HUES48 (cell line): ENCODE data around the gene CPEB3.

Source experiments
- H3K27ac ChIP-seq: one replicate; pipeline ENCODE4 v1.7.0; 2013; ENCODE audit warnings: low read depth, low read length, inconsistent platforms
- H3K27me3 ChIP-seq: 2 replicates; pipeline ENCODE4 v1.6.1; 2013; ENCODE audit warnings: mild to moderate bottlenecking, low read length; ENCODE audit not compliant: control insufficient read depth, insufficient read depth
- H3K36me3 ChIP-seq: 2 replicates; pipeline ENCODE4 v1.6.1; 2013; ENCODE audit warnings: low read length; ENCODE audit not compliant: control insufficient read depth, insufficient read depth
- H3K4me1 ChIP-seq: 2 replicates; pipeline ENCODE4 v1.6.1; 2013; ENCODE audit warnings: mild to moderate bottlenecking, low read length; ENCODE audit not compliant: control insufficient read depth, insufficient read depth
- H3K4me3 ChIP-seq: 2 replicates; pipeline ENCODE4 v1.5.1; 2013; ENCODE audit warnings: mild to moderate bottlenecking, low read depth, low read length
- H3K9ac ChIP-seq: 2 replicates; pipeline ENCODE4 v1.6.1; 2013; ENCODE audit warnings: mild to moderate bottlenecking, low read depth, low read length, moderate library complexity
- H3K9me3 ChIP-seq: 2 replicates; pipeline ENCODE4 v1.6.1; 2013; ENCODE audit warnings: low read length; ENCODE audit not compliant: control insufficient read depth, insufficient read depth

CPEB3 gene

DNA sequence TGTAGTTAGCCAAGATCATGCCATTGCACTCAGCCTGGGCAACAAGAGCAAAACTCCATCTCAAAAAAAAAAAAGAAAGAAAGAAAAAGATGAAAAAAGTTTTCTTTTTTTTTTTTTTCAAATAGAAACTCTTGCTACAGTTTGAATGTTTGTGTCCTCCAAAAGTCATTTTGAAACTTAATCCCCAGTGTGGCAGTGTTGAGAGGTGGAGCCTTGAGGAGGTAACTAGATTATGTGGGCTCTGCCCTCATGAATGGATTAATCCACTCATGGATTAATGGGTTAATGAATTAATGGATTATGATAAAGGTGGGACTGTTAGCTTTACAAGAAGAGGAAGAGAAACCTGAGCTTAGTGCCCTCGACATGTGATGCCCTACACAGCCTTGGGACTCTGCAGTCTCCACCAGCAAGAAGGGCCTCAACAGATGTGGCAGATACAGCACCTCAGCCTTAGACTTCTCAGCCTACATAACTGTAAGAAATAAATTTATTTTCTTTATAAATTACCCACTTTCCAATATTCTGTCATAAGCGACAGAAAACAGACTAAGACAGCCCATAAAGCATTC, 25.1 kb downstream of the CPEB3 start:
- Histone ChIP-seq H3K27ac (no peak overlapping the region), H3K36me3 (no peaks in the 10 kb centered on the region), H3K9me3 (no peaks in the 10 kb centered on the region), H3K4me3 (no peak overlapping the region), H3K9ac (no peak overlapping the region), H3K27me3 (no peaks in the 10 kb centered on the region), H3K4me1 (no peaks in the 10 kb centered on the region)

DNA sequence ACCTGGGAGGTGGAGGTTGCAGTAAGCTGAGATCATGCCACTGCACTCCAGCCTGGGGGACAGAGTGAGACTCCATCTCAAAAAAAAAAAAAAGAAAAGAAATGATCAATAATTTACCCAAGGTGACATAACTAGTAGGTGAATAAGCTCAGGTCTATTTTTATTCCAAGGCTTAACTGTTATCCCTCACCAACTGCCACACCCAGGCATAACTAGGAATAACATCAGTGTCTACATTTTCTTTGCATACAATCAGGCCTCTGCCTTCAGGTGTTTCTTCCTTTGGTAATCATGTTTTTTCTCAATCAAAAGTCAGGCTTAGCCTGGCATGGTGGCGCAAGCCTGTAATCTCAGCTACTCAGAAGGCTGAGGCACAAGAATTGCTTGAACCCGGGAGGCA, 26.6 kb downstream of the CPEB3 start:
- no peak overlapping the region for H3K4me3 ChIP-seq
- H3K4me1 ChIP-seq = no peaks in the 10 kb centered on the region
- H3K36me3 ChIP-seq = no peaks in the 10 kb centered on the region
- H3K27ac ChIP-seq = no peak overlapping the region
- no peaks in the 10 kb centered on the region for H3K9me3 ChIP-seq
- H3K9ac ChIP-seq = no peak overlapping the region
- no peaks in the 10 kb centered on the region for H3K27me3 ChIP-seq

DNA sequence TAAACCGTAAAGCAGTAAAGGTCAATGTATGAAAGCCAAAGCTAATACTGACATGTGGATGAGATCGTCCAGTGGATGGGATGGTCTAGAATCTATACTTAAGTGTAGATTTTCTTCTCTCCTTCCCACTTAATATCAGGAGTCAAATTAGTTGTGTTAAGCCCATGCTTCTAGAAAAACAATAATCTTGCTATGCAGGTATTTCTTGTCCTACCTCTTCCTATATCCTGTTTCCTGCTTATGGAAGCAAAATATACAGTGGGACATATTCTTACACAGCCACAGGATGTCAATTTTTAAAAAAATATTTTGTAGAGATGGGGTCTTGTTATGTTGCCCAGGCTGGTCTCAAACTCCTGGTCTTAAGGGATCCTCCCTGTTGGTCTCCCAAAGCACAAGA, 27.5 kb downstream of the CPEB3 start:
- Histone ChIP-seq H3K36me3 (no peaks in the 10 kb centered on the region), H3K9ac (no peak overlapping the region), H3K9me3 (no peaks in the 10 kb centered on the region), H3K27ac (no peak overlapping the region), H3K4me1 (no peaks in the 10 kb centered on the region), H3K27me3 (no peaks in the 10 kb centered on the region), H3K4me3 (no peak overlapping the region)

DNA sequence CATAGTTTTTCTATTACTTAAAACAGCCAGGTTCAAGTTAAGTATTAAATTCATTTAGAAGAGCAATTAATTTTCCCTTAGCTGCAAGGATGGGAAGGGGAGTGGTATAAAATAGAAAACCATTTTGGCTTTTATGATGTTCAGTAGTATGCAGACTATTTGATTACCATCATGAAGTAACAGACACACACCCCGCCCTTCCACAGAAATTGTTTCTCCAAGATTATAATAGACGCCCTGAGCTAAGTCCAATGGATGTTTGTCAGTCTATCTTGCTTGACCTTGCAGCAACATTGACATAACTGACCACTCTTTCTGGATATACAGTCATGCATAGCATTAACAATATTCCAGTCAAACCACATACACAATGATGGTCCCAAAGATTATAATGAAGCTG, 42.3 kb downstream of the CPEB3 start:
- no peaks in the 10 kb centered on the region for H3K27me3 ChIP-seq
- no peak overlapping the region for H3K9ac ChIP-seq
- H3K27ac ChIP-seq = no peak overlapping the region
- H3K4me3 ChIP-seq = no peak overlapping the region
- H3K36me3 ChIP-seq = no peaks in the 10 kb centered on the region
- H3K9me3 ChIP-seq = no peaks in the 10 kb centered on the region
- H3K4me1 ChIP-seq = peaks cover 2% of the 10 kb centered on the region; the same call in 1 of the 2 replicates

DNA sequence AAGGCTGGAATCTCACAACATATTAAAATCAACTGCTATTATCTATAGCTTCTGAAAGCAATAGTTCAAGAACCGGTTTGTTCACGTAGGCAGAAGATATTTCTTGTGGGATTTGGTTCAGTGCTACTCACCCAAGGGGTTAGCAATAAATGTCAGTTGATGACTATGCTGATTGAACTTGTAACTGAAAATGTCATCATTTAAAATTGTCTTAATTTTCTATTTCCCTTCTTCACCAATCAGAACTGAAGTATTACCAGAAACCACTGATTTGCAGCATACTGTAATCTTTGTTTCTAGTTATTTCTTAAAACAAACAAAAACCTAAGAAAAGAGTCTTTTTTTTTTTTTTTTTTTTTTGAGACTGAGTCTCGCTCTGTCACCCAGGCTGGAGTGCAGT, 46.1 kb downstream of the CPEB3 start:
- Histone ChIP-seq H3K4me3 (no peak overlapping the region), H3K27ac (no peak overlapping the region), H3K27me3 (peaks cover 14% of the 10 kb centered on the region), H3K4me1 (peaks cover 18% of the 10 kb centered on the region; the same call in 1 of the 2 replicates), H3K9ac (no peak overlapping the region), H3K9me3 (no peaks in the 10 kb centered on the region), H3K36me3 (no peaks in the 10 kb centered on the region)

DNA sequence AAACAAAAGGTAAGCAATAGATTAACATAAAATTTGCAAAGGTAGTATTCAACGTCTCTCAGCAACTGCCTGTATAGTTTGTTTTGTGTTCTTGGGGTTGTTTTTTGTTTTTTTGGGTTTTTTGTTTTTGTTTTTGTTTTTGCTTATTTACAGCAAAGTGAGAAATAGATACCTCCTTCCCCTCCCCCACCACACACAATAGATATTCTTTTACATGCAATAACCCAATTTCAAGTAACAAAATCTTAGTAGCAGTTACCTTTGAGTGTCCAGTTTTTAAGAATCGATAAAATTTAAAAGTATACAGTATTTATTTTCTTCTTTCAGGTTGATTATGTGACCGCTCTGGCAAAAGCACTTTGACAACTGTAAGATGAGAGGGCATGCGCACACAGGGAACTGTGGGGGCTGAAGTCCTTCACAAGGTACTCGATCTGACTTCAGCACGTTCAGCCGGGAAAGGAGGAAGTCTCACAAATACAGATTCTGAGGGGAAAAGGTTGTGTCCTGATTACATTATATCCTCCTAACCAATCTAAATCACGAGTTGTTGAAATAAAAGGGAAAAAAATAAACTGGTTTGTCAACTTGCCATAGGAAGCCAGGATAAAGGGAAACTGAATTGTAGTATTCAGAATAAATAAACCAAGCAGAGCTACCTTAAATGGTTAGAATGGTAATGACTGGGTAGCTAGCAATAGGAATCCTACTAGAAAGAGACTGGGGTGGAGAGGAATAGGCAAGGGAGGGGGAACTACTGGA, 47.8 kb downstream of the CPEB3 start:
- no peaks in the 10 kb centered on the region for H3K36me3 ChIP-seq
- peak overlapping the region; percentile 42 for H3K9ac ChIP-seq

DNA sequence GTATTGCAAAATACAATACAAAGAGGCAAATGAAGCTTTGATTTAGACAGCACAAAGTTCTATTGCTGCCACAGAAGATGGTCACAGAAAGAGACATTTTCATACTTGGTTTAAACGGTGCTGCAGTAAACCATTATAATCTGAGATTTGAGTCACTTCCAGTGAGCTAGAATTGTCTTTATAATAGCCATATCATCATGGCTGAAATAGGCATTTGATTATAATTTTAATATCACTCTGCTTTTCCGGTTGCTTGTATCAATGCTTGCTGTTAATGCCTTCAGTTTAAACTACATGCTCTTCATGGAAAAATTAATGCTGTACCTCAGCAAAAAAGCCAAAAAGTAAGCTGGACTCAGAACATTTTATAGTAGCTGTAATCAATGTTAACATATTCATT, 48.5 kb downstream of the CPEB3 start:
- H3K27ac ChIP-seq = no peak overlapping the region
- peaks cover 29% of the 10 kb centered on the region; the same call in 1 of the 2 replicates for H3K4me1 ChIP-seq
- no peak overlapping the region for H3K4me3 ChIP-seq
- H3K36me3 ChIP-seq = no peaks in the 10 kb centered on the region
- H3K27me3 ChIP-seq = peaks cover 39% of the 10 kb centered on the region
- H3K9me3 ChIP-seq = no peaks in the 10 kb centered on the region
- no peak overlapping the region for H3K9ac ChIP-seq

More for the DNA sequence above, 47.8 kb downstream of the CPEB3 start:
- Histone ChIP-seq H3K4me1 (peaks cover 28% of the 10 kb centered on the region; the same call in 1 of the 2 replicates), H3K9me3 (no peaks in the 10 kb centered on the region), H3K27ac (peak overlapping the region; percentile 31), H3K4me3 (peak overlapping the region; percentile 56), H3K27me3 (peaks cover 31% of the 10 kb centered on the region)

DNA sequence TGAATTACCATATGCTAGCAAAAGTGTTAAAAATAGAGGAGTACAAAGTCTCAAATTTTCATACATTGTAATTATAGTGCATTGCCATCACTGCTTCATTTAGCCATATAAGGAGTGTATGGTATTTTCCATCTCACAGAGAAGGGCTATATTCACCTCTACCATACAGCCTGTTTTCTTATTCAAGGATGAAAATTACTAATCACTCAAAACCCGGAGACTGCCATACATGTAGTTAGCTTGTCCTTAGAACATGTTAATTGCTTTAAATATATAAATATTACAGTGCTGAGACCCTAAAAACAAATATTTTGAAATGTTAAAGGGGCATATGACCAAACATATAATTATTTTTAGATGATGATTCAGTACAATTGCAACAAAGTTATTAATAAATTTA, 49.4 kb downstream of the CPEB3 start:
- peak overlapping the region; percentile 79 for H3K27ac ChIP-seq
- no peak overlapping the region for H3K9ac ChIP-seq
- H3K27me3 ChIP-seq = peaks cover 41% of the 10 kb centered on the region
- peaks cover 29% of the 10 kb centered on the region; the same call in 1 of the 2 replicates for H3K4me1 ChIP-seq
- peak overlapping the region; percentile 65 for H3K4me3 ChIP-seq
- no peaks in the 10 kb centered on the region for H3K36me3 ChIP-seq
- no peaks in the 10 kb centered on the region for H3K9me3 ChIP-seq

DNA sequence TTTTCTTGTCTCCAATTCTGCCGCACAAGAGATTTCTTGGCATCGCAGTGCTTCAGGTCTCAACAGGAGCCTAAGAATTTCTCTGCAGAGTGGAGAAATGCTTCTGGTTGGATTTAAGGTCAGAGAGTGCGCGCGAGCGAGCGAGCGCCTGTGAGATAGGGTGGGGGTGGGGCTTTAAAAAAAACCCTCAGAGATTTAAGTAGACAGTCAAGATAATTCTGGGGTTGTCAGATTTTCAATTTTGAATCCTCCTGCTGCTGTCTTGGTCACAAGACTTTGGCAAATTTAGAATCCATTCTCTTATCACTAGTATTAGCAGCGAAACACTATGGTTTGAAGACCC, 49.7 kb downstream of the CPEB3 start:
- peak overlapping the region; percentile 65 for H3K4me3 ChIP-seq
- H3K4me1 ChIP-seq = peaks cover 29% of the 10 kb centered on the region; the same call in 1 of the 2 replicates
- peak overlapping the region; percentile 63 for H3K9ac ChIP-seq
- H3K9me3 ChIP-seq = no peaks in the 10 kb centered on the region
- peak overlapping the region; percentile 79 for H3K27ac ChIP-seq
- H3K36me3 ChIP-seq = no peaks in the 10 kb centered on the region
- peaks cover 41% of the 10 kb centered on the region for H3K27me3 ChIP-seq

DNA sequence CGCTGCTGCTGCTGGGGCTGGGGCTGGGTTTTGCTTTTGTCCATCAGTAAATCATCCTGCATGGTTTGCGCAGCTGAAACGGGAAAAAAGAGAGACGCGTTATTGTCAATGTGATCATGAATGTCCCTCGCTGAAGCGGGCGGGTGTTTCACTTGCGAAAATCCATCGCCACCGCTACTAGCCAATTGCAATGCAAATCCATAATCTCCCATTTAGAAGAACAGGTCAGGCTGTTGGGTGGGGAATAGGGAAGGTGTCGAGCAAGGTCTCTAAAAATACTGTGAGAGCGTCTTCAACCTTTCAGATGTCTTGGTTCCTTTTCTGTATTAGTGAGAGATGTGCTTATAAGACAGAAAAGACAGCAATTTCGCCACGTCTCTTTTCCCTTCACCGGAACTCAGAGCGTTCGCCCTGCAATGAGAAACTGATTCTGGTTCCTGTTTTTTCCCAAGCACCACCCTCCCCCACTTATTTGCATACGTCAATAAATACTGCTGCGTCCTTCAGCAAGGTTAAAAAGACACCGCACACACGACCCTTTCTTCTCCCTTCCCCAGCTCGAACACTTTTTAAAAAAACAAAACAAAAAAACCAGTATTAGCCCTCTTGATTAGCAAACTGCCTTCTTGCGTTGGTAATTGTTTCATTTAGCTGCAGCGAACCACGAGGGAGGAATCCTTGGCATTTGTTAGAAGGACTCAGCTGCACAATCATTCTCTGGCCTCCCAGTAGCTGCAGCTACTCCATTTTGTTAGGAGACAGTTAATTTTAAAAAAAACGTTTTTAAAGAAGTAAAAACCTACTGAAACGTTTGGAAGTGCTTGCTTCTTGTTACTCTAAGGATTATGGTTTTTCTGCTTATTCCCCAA, 50.4 kb downstream of the CPEB3 start:
- peak overlapping the region; percentile 79 for H3K27ac ChIP-seq

More for the DNA sequence above, 50.4 kb downstream of the CPEB3 start:
- Histone ChIP-seq H3K4me3 (peak overlapping the region; percentile 65), H3K4me1 (peaks cover 29% of the 10 kb centered on the region; the same call in 1 of the 2 replicates), H3K27me3 (peaks cover 41% of the 10 kb centered on the region), H3K36me3 (no peaks in the 10 kb centered on the region), H3K9me3 (no peaks in the 10 kb centered on the region), H3K9ac (peak overlapping the region; percentile 63)
